NT2/D1 (cell line): ENCODE data around the gene CYP19A1.

Experiments
- DNase-seq: peaks from one replicate; pipeline ENCODE4 v3.0.0-alpha.2; 2011; ENCODE audit warnings: low read depth, low spot score
- H3K27me3 ChIP-seq: 2 replicates; pipeline ENCODE4 v1.6.0; 2011; ENCODE audit warnings: mild to moderate bottlenecking; ENCODE audit not compliant: insufficient read length, insufficient read depth
- H3K36me3 ChIP-seq: 2 replicates; pipeline ENCODE4 v1.6.1; 2011; ENCODE audit warnings: mild to moderate bottlenecking, low read length, mixed read lengths; ENCODE audit not compliant: insufficient read depth, insufficient read length
- H3K4me1 ChIP-seq: 2 replicates; pipeline ENCODE4 v1.5.1; 2011; ENCODE audit not compliant: insufficient read depth, insufficient read length
- H3K4me3 ChIP-seq: 2 replicates; pipeline ENCODE4 v1.5.1; 2011; ENCODE audit warnings: low read depth; ENCODE audit not compliant: insufficient read length
- H3K9ac ChIP-seq: 2 replicates; pipeline ENCODE4 v1.6.0; 2011; ENCODE audit warnings: low read depth; ENCODE audit not compliant: insufficient read length
- H3K9me3 ChIP-seq: 2 replicates; pipeline ENCODE4 v1.5.1; 2011; ENCODE audit warnings: mild to moderate bottlenecking, low read length; ENCODE audit not compliant: insufficient read depth
- SUZ12 ChIP-seq: IDR thresholded peaks from 2 replicates; pipeline ENCODE4 v1.6.1; 2011; ENCODE audit not compliant: insufficient read length, insufficient read depth; ENCODE audit errors: extremely low read depth
- YY1 ChIP-seq: IDR thresholded peaks from 2 replicates; pipeline ENCODE4 v1.6.1; 2011; ENCODE audit not compliant: insufficient read length, insufficient read depth
- ZNF274 ChIP-seq: IDR thresholded peaks from 2 replicates; pipeline ENCODE4 v1.6.1; 2011; ENCODE audit warnings: mild to moderate bottlenecking, low read depth, low read length

The CYP19A1 gene

DNA sequence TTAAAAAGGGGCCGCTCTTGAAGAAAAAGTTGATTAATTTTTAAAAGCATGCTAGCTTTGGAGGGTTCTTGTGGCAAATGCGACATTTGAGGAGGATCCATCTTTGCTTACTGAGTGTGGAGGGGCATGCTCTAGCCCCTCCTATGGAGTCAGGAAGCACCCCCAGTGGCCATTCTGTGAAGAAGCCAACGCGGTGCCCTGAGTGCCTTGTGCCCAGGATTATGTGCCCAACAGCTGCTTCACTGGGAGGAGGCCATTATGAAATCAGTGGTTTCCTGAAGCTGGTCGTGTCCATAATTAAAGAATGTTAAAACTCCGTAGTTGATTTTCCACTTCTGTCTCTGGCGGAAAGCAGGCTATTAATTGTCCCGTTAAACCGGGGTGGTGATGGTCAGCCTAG, 174.6 kb downstream of the CYP19A1 start:
- Histone ChIP-seq H3K9ac (no peak overlapping the region), H3K9me3 (no peaks in the 10 kb centered on the region), H3K4me1 (no peaks in the 10 kb centered on the region), H3K4me3 (no peak overlapping the region), H3K36me3 (no peaks in the 10 kb centered on the region), H3K27me3 (no peaks in the 10 kb centered on the region)
- no peak for DNase-seq
- TF ChIP-seq SUZ12 (no peak), YY1 (no peak), ZNF274 (no peak)

DNA sequence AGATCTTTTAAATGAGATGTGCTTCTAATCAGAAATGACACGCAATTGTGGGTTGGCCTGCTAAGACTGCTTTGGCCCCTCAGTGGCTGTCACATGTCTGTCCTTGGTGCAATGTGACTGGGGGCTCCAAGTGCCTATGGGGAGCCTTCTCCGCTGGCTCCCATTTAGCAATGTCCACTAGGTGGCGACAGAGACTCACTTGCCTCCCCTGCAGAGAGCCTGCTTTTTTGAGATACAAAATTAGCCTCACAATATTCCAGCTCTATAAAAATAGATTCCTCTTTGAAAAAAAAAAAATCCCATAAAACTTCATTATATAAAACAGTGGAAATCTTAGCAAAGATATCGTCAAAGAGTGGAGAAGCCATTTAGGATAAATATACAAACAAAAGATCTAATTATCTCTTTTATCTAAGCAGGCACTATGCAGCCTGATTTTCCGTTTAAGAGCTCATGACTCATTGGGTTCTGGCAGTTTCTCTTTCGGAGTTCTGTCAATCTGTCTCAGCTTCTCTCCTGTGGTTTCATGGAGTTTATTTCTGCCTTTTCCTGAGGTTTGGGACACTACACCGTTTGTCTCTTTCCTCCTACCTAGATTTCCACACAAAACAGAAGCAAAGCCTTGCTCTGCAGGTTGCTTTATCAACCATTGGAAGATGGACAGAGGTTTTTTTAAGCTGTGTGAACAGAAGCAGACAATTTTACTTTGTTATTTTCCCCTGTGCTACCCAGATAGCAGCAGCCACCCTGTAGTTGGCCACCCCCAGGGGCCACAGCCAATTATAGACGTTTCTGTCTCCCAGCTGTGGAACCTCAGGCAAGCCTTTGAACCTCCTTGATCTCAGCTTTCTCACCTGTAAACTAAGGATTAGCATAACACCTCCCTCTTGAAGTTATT, 175.3 kb downstream of the CYP19A1 start:
- TF ChIP-seq ZNF274, result no peak
- no peak for TF ChIP-seq YY1
- no peak for TF ChIP-seq SUZ12
- H3K27me3 ChIP-seq, result no peaks in the 10 kb centered on the region
- H3K4me3 ChIP-seq, result no peak overlapping the region
- H3K36me3 ChIP-seq, result no peaks in the 10 kb centered on the region
- H3K9me3 ChIP-seq, result no peaks in the 10 kb centered on the region
- no peak overlapping the region for H3K9ac ChIP-seq
- H3K4me1 ChIP-seq, result no peaks in the 10 kb centered on the region
- DNase-seq, result peak; percentile 22

DNA sequence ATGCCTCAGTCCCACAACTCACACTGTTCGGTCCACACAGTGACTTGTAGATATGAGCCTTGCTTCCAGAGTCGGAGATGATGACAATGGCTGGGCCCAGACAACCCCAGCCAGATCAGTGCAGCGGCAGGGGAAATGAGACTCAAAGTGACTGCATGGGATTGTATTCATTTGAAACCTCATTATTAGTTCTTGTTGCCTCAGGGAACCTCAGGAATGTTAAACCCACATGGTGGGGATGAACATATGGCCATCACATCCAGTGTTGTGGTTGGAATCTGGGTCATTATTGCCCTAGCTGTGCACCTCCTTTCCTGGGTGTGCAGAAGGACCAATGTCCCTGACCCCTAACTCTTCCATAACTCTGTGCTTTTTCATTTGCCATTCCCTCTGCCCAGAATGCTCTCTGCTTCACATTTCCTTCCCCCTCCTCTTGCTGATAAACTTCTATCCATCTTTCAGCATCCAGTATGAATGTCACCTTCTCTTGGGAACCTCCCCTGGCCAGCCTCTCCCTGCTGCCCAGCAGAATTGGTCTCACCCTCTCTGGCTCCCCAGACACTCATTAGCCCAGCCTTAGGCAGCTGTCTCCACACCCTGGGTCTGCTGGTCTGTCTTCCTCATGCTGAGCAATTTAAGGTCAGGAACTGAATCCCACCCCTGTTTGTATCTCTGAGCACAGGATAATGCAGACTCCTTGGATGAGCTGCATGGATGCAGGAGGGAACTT, 176.7 kb downstream of the CYP19A1 start:
- no peaks in the 10 kb centered on the region for H3K9me3 ChIP-seq
- no peaks in the 10 kb centered on the region for H3K4me1 ChIP-seq
- no peak overlapping the region for H3K9ac ChIP-seq
- DNase-seq, result no peak
- TF ChIP-seq SUZ12, result no peak
- no peak for TF ChIP-seq YY1
- no peak for TF ChIP-seq ZNF274
- H3K36me3 ChIP-seq, result no peaks in the 10 kb centered on the region
- no peak overlapping the region for H3K4me3 ChIP-seq
- H3K27me3 ChIP-seq, result no peaks in the 10 kb centered on the region

DNA sequence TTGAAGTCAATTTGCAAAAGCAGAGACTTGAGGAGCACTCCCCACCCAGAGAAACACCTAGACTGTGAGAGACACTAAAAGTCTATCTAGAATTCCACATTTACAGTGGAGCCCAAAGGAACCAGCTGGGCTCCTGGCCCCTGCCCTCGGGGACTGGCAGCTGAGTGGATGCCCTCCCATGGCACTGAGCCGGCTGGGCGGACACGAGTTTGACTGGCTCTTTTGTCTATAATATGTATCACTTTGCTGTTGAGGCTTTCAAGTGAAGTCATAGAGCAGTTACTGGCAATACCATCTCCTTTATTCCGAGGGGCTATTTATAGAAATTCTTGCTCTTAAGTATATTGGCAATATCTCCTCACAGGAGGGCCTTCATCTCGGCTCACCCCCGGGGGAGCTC, 177.9 kb downstream of the CYP19A1 start:
- H3K9me3 ChIP-seq, result no peaks in the 10 kb centered on the region
- TF ChIP-seq SUZ12, result no peak
- no peak for TF ChIP-seq YY1
- no peak for TF ChIP-seq ZNF274
- H3K9ac ChIP-seq, result no peak overlapping the region
- no peaks in the 10 kb centered on the region for H3K36me3 ChIP-seq
- H3K4me1 ChIP-seq, result no peaks in the 10 kb centered on the region
- H3K4me3 ChIP-seq, result no peak overlapping the region
- no peak for DNase-seq
- H3K27me3 ChIP-seq, result no peaks in the 10 kb centered on the region
